GM18907 (cell line): ENCODE results near the gene RBM6.
A peak's percentile ranks its signal among the peaks of the same experiment; 100 is the strongest.
"Not testable (repeated sequence)": the region's sequence is repeated elsewhere in the genome, so short reads cannot be mapped to it uniquely, and the experiment has no call there.

ENCODE experiments used
- ATAC-seq: cut with Tn5 transposase; IDR thresholded peaks from one replicate; pipeline ENCODE4 v1.9.1; 2021; ENCODE audit warnings: mild to moderate bottlenecking, moderate library complexity; ENCODE audit not compliant: unreplicated experiment

Gene RBM6

DNA sequence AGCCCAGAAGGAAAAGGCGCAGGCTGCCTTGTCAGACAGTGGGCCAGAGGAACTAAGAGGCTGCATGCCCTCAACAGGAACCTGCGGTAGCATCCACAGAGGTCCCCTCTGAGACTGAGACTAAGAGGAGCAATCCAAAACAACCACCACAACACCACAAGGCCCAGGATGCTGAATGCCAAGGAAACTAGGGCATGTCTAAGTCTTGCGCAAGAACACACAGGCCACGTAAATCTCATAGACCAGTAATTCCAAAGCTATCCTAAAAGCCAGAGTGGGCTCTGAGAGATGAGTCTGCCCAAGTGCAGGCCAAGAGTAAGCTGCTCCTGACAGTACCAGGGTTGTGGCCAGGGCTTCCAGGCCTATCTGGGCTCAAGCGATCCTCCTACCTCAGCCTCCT lies 23.3 kb upstream of the RBM6 start:
- no peak for ATAC-seq

DNA sequence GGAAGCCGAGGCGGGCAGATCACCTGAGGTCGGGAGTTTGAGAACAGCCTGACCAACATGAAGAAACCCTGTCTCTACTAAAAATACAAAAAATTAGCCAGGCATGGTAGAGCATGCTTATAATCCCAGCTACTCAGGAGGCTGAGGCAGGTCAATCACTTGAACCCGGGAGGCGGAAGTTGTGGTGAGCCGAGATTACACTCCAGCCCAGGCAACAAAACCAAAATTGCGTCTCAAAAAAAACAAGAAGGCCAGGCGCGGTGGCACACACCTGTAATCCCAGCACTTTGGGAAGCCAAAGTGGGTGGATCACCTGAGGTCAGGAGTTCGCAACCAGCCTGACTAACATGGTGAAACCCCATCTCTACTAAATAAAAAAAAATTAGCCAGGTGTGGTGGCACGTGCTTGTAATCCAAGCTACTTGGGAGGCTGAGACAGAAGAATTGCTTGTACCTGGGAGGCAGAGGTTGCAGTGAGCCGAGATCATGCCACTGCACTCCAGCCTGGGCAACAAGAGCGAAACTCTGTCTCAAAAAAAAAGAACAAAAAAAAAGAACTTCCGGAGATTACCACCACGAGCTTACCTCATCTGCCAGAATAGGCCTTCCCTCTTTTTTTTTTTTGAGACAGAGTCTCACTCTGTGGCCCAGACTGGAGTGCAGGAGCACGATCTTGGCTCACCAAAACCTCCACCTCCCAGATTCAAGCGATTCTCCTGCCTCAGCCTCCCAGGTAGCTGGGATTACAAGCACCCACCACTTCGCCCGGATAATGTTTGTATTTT lies 22.0 kb upstream of the RBM6 start:
- ATAC-seq: not testable (repeated sequence)

DNA sequence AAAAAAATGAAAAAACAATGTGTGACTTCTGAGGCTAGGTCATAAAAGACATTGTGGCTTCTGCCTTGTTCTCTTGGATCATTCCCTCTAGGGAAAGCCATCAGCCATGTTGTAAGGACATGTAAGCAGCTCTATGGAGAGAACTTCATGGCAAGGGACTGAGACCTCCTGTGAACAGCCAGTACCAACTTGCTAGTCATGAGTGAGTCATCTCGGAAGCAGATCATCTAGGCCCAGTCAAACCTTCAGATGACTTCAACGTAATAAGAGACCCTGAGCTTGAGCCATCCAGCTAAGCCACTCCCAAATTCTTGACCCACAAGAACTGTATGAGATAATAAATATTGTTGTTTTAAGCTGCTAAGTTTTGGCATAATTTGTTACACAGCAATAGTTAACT lies 15.3 kb upstream of the RBM6 start:
- no peak for ATAC-seq

DNA sequence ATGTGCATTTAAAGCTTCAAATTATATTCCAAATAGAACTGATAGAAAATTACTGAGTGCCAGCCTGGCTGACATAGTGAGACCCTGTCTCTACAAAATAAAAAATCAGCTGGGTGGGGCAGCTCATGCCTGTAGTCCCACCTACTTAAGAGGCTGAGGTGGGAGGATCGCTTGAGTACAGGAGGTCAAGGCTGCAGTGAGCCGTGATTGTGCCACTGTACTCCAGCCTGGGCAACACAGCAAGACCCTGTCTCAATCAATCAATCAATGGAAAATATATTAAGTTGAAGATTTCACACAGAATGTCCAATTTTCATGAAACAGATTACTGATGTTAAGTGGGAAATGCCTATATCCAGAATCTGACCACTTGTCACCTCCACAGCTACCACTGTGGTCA lies 14.5 kb upstream of the RBM6 start:
- no peak for ATAC-seq

DNA sequence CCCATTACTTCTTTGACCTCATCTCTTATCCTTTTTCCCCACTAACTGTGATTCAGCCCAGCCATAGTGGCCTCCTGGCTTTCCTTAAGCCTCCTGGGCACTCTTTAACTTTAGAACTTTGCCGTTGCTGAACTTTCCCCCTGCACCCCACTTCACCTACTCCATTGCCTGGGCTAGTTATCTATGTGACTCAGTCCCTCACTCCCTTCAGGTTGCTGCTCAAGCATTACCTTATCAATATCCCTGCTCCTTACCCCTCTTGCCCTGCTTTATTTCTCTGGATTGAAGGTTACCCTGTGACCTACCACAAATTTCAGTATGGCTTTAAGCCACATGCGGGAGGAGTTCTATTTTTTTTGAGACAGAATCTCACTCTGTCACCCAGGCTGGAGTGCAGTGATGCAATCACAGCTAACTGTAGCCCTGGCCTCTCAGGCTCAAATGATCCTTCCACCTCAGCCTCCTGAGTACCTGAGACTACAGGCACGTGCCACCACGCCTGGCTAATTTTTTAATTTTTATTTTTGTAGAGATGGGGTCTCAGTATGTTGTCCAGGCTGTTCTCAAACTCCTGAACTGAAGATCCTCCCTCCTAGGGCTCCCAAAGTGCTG lies 13.7 kb upstream of the RBM6 start:
- ATAC-seq: no peak

DNA sequence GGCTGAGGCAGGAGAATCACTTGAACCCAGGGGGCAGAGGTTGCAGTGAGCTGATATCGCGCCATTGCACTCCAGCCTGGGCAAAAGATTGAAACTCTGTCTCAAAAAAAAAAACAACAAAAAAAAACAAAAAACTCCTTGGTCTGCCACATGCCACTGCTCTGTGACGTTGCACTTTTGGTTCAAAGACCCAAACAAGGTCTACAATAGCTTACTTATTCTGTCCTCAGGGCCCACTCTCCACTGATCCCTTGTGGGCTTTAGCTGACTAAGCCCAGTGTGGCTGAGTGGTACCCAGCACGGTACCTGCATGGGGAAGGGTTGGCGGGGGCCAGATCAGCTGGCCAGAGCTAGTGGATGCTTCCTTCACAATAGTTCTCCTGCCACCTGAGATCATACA lies 12.2 kb upstream of the RBM6 start:
- ATAC-seq: no peak

DNA sequence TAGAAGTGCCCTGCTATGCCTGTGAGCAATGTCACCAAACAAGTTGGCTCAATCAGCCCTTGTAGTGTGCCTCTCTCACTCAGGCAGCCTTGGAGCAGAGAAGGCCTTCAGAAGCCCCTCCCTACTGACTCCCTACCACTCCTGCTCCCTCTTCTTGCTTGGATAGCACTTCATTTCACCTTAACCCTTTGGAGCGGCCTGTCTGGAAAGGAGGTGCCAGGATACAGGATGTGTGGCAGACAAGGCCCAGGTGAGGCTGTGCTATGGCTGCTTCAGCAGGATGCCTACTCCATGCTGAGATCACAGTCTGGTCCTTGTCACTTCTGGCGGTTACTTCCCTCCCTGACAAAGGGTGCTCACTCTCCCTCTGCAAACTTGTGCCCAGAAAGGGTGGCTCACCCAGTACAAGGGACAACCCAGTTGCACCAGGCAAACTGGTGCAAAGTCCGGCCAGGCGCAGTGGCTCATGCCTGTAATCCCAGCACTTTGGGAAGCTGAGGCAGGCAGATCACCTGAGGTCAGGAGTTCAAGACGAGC lies 11.4 kb upstream of the RBM6 start:
- ATAC-seq: no peak

DNA sequence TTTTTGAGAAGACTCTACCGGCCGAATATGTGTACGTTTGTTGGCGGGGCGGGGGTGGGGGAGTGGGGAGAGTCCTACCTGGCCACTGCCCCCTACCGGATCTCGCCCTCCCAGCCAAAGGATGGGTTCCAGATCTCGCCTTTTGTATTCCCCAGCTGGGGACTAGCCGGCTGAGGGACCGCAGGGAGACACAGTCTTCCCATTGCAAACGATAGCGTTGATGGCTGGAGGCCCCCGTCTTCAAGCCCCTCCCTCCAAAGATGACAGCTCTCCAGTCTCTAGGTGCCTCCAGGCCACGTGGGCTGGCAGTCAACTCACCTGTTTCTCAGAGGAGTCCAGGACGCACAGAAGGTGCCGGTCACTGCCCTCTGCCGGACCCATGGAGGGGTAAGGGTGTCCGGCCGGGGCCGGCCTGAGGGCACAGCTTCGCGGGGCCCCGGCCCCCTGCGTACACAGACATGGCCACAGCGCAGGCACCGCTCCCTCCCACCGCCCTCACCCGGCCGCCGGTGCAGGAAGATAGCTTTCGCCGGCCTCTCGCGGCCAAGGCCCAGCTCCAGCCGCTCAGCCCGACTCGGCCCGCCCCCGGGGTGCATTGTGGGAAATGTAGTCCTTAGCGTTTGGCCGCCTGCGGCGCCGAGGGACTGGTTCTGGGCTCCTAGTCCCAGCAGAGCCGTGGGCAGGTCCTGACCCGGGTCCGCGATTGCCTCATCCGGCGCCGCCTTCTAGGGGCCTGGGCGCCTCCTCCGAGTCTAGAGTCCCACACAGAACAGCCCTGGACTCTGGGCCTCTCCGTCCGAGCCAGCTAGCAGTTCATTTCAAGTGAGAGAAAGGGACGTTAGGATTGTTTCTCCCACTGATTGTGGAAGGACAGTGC lies 10.4 kb upstream of the RBM6 start, which contains the start of gene MON1A:
Gene MON1A (minus strand): TSS at position 521 of the 877 bp plus-strand sequence. CDS start 16,465 bp downstream, outside the sequence.
- peak; percentile 83 for ATAC-seq

DNA sequence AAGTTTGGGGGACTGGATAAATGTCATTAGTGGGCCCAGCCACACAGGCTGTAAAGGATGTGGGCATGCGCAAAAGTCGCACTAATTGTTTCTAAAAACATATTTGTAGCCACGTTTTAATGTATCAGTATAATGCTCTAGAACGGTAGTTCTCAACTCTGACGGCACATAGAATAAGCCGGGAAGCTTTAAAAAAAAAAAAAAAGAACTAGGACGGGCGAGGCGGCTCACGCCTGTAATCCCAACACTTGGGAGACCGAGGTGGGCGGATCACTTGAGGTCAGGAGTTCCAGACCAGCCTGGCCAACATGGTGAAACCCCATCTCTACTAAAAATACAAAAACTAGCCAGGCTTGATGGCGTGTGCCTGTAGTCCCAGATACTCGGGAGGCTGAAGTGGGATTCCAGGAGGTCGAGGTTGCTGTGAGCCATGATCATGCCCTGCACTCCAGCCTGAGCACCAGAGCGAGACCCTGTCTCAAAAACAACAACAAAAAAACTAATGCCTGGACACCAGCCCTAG lies 9.7 kb upstream of the RBM6 start:
- ATAC-seq: no peak

DNA sequence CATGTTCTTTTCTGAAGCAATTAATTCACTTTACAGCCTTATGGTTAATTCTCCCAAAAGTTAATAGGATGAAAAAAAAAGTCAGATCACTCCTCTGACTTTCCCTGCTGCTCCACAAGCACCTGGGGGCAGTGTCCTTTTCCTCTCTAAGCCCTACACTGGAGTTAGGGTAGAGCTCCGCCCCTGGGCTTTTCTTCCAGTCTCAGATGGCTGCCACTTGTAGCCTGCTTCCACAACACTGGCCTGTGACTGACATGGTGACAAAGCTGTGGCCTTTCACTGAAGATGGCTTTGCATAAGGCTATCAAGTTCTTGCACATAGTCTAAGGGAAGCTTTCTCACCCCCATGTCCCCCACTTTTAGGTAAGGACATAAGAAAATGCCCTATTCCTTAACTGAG lies 9.0 kb upstream of the RBM6 start:
- no peak for ATAC-seq

DNA sequence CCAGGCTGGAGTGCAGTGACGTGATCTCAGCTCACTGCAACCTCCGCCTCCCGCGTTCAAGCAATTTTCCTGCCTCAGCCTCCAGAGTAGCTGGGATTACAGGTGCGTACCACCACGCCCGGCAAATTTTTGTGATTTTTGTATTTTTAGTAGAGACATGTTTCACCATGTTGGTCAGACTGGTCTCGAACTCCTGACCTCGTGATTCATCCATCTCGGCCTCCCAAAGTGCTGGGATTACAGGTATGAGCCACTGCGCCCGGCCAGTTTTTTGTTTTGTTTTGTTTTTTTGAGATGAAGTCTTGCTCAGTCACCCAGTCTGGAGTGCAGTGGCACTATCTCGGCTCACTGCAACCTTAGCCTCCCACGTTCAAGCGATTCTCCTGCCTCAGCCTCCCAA lies 7.7 kb upstream of the RBM6 start:
- ATAC-seq: not testable (repeated sequence)

DNA sequence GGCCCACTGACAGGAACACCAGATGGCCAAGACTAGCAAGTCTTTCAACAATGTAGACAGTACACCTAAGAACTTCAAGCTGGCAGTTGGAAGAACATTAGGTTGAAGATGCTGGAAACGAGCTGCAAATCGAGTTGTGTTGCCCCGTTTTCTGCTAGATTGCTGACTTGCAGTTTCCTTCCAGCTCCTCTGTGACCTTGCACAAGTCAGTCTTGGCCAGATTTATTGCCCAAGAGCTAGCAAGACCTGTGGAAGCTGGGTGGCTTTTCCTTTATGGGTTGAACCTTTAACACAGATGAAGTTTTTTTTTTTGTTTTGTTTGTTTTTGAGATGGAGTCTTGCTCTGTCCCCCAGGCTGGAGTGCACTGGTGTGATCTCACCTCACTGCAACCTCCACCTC lies 2.9 kb upstream of the RBM6 start:
- ATAC-seq: no peak

DNA sequence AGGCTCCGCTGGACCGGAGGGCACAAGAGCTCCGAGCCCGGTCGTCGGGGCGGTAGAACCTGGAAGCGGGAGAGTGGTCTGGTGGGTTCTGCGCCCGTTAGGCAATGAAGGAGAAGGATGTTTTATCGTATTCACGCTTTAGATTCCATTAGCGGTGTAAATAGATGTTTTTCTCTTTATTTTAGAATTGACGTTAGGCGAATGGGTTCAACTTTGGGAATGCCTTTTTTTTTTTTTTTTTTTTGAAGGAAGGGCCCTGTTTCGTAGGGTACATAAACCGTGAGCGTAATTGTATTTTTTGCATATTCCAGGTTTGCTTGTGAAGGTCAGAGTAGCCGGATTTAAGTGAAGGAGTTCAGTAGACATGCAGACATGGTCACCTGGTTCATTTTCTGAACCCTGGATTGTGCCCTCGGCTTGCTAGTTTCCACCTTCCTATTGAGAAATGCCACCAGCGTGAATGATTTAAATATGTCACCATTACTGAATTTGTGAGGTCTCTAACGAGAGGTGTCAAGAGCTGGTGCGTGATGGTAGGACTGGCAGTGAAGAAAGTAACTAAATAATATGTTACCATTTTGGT lies 808 bp downstream of the RBM6 start:
- no peak for ATAC-seq

DNA sequence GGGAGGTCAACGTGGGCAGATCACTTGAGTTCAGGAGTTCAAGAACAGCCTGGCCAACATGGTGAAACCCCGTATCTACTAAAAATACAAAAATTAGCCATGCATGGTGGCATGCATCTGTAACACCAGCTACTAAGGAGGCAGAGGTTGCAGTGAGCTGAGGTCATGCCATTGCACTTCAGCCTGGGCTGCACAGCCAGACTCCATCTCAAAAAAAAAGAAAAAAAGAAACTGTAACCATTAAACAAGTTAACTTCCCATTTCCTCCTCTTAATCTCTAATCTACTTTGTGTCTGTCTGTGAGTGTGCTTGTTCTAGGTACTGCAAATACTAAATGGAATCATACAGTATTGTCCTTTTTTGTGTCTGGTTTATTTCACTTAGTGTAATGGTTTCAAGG lies 2.7 kb downstream of the RBM6 start:
- ATAC-seq: no peak

DNA sequence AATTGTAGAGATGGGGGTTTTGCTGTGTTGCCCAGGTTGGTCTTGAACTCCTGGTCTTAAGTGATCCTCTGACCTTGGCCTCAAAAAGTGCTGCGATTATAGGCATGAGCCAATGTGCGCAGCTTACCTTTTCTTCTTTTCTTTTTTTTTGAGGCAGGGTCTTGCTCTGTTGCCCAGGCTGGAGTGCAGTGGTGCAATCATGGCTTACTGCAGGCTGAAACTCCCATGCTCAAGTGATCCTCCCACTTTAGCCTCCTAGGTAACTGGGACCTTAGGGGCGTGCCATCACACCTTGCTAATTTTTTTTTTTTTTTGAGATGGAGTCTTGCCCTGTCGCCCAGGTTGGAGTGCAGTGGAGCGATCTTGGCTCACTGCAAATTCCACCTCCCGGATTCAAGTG lies 13.0 kb downstream of the RBM6 start:
- no peak for ATAC-seq

DNA sequence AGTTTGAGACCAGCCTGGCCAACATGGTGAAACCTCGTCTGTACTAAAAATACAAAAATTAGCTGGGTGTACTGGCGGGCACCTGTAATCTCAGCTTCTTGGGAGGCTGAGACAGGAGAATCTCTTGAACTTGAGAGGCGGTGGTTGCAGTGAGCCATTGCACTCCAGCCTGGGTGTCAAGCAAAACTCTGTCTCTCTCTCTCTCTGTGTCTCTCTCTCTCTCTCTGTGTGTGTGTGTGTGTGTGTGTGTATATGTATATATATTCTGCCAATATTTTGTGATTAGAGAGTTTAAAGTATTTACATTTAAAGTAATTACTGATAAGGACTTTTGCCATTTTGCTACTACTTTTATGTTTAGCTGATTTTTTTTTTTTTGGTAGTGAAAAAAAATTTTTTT lies 15.7 kb downstream of the RBM6 start:
- ATAC-seq: no peak

DNA sequence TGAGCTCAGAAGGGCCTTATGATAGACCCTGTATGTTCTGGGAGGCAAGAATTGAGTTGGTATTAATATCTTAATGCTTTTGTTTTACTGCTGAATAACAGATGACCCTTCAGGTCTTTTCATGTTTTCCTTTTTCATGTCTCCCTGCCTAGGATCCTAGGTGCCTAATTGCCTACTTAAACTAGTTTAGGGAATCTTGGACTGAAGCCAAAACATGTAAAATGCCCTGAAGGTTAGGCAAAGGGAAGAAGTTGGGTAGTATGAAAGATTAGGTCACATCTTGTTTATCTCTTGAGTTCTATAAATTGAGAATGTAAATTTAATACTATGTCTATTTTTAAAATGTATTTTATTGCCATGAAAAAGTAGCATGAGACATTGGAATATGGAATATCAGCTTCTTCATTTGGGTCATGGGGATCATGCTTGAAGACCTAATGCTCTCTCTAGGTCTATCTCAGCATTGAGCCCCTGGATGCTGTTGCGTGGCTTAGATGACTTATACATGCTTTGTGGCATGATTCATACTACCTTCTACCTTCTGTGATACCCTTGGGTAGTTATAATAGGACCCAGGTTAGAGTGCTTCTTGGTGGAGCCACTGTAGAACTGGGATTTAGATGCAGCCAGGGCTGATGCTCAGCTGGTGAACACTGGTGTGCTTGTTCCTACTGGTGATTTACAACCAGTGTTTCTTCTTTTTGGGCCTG lies 26.4 kb downstream of the RBM6 start:
- ATAC-seq: no peak

DNA sequence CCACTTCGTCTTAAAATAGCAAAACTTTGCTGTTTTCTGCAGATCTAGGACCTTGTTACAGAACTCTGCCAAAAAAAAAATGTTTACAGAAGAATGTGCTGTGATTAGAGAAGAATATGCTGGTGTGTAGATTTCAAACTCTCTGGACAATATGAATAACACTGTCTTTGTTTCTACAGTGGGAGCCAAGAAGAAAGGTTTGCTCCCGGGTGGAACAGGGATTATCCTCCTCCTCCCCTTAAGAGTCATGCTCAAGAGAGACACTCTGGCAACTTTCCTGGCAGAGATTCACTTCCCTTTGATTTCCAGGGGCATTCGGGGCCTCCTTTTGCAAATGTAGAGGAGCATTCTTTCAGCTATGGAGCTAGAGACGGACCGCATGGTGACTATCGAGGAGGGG lies 27.3 kb downstream of the RBM6 start:
- ATAC-seq: no peak

DNA sequence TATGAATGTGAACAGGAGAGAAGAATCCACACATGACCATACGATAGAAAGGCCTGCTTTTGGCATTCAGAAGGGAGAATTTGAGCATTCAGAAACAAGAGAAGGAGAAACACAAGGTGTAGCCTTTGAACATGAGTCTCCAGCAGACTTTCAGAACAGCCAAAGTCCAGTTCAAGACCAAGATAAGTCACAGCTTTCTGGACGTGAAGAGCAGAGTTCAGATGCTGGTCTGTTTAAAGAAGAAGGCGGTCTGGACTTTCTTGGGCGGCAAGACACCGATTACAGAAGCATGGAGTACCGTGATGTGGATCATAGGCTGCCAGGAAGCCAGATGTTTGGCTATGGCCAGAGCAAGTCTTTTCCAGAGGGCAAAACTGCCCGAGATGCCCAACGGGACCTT lies 28.4 kb downstream of the RBM6 start:
- no peak for ATAC-seq

DNA sequence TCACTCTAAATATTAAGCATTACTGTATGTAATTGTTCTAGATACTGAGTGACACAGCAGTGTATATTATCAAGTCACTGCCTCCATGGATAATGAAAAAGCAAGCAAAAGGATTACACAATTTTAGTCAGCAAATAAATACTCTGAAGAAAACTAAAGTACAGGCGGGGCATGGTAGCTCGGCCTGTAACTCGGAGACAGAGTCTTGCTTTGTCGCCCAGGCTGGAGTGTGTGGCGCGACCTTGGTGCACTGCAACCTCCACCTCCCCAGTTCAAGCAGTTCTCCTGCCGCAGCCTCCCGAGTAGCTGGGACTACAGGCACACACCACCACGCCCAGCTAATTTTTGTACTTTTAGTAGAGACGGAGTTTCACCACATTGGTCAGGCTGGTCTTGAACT lies 32.7 kb downstream of the RBM6 start:
- no peak for ATAC-seq
